Vagina (tissue), 2 donors: ENCODE data around the gene CHN2. TPM values are rescaled to one million over a fixed set of nuclear protein-coding genes. Genes with fewer than 3 reads are reported as not detected.

Experiments
- DNase-seq, 2 donors: peaks; one replicate each; pipeline ENCODE4 v3.0.0-alpha.2; 2017; ENCODE audit errors: extremely low spot score in 2 of 2
- H3K27ac ChIP-seq: fragments of 200-600 bp; sonication (generic); one replicate; pipeline ENCODE4 v1.5.1; 2019
- H3K27me3 ChIP-seq: fragments of 200-600 bp; sonication (generic); one replicate; pipeline ENCODE4 v1.5.1; 2019
- H3K36me3 ChIP-seq, 2 donors: fragments of 200-600 bp; sonication (generic); one replicate each; pipeline ENCODE4 v1.5.1; 2017 to 2019
- H3K4me1 ChIP-seq: fragments of 200-600 bp; sonication (generic); one replicate; pipeline ENCODE4 v1.5.1; 2019
- H3K4me3 ChIP-seq, 2 donors: fragments of 200-600 bp; sonication (generic); 1 replicate in 1 of 2; 2 replicates in 1 of 2; pipeline ENCODE4 v1.5.1; 2016 to 2019
- H3K9me3 ChIP-seq: fragments of 200-600 bp; sonication (generic); one replicate; pipeline ENCODE4 v1.5.1; 2019
- POLR2A ChIP-seq, 2 donors: fragments of 450-650 bp; IDR thresholded peaks; one replicate each; pipeline ENCODE4 v1.6.1; 2017; ENCODE audit warnings: antibody characterized with exemption in 2 of 2, mild to moderate bottlenecking in 2 of 2, moderate library complexity in 2 of 2
- POLR2AphosphoS5 ChIP-seq, 2 donors: sonication (generic); formaldehyde crosslinking; IDR thresholded peaks; one replicate each; pipeline ENCODE4 v1.9.0; 2017; ENCODE audit warnings: antibody characterized with exemption in 2 of 2, mild to moderate bottlenecking in 2 of 2, low read depth in 1 of 2; ENCODE audit not compliant: insufficient read depth in 1 of 2
- intact Hi-C: fragments of 100-400 bp; cut with DNase I; formaldehyde crosslinking; loops from one replicate; pipeline ENCODE4 v1.15.1; 2023
- total RNA-seq: library from RNA; depleted of rRNA; stranded (reverse); fragments of >200 nt; gene quantifications from one replicate; pipeline ENCODE4 v1.2.3, GENCODE V29; 2016
- TF ChIP-seq, protein P1 (sequence below), 3 experiments: fragments of 450-650 bp in 2 of 3; fragments of 200-600 bp in 1 of 3; sonication (generic) in 1 of 3; IDR thresholded peaks; one replicate each; pipeline ENCODE4 v1.5.1; 2017 to 2019; ENCODE audit warnings: antibody characterized with exemption in 3 of 3, mild to moderate bottlenecking in 2 of 3, moderate library complexity in 2 of 3

The CHN2 gene
- total RNA-seq, 1 donor from 2014 or later = 11.0 TPM

DNA sequence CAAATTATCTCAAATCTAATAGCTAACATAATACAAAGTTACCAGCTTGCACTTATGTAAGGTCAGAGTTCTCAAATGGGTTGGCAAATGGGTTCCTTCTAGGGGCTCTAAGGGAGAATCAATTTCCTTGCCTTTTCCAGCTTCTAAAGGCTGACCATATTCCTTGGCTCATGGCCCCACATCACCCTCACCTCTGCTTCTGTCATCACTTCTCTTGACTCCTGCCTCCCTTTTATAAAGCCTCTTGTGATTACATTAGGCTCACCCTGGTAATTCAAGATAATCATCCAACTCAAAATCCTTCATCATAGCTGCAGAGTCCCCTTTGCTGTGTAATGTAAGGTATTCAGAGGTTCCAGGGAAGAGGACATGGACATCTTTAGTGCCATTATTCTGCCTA is 42.1 kb downstream of the CHN2 start:
- Histone ChIP-seq H3K4me3 (no peak overlapping the region), H3K27ac (no peak overlapping the region), H3K36me3 (no peaks in the 10 kb centered on the region), H3K4me1 (no peaks in the 10 kb centered on the region), H3K27me3 (no peaks in the 10 kb centered on the region), H3K9me3 (no peaks in the 10 kb centered on the region)
- no peak for TF ChIP-seq POLR2A (IDR thresholded peaks at IDR 0.05)
- TF ChIP-seq, protein P1, sequence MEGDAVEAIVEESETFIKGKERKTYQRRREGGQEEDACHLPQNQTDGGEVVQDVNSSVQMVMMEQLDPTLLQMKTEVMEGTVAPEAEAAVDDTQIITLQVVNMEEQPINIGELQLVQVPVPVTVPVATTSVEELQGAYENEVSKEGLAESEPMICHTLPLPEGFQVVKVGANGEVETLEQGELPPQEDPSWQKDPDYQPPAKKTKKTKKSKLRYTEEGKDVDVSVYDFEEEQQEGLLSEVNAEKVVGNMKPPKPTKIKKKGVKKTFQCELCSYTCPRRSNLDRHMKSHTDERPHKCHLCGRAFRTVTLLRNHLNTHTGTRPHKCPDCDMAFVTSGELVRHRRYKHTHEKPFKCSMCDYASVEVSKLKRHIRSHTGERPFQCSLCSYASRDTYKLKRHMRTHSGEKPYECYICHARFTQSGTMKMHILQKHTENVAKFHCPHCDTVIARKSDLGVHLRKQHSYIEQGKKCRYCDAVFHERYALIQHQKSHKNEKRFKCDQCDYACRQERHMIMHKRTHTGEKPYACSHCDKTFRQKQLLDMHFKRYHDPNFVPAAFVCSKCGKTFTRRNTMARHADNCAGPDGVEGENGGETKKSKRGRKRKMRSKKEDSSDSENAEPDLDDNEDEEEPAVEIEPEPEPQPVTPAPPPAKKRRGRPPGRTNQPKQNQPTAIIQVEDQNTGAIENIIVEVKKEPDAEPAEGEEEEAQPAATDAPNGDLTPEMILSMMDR (IDR thresholded peaks at IDR 0.05) = no peak
- TF ChIP-seq POLR2AphosphoS5 (IDR thresholded peaks at IDR 0.05; ENCODE audit: insufficient read depth in 1 of 2, low read depth in 1 of 2) = no peak
- no peak for DNase-seq
- intact Hi-C loops = no loop called here

DNA sequence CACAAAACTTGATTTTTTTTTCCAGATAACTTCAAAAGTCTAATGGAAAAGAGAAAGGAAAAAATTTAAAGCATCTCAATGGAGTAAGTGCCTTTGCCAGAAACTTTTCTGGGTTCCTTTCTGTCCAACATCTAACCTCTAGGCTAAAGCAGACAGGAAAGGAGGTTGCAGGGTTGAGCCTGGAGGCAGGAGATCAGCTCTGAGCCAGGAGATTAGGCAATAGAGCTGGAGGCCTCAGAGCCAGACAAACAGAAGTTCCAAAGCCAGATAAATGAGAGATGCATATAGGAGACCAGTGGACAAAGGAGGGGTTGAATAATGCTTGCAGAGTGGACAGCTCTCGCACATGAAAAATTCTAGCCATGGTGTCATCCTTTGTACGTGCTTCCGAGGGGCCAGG is 42.9 kb downstream of the CHN2 start:
- TF ChIP-seq, protein P1 (IDR thresholded peaks at IDR 0.05) = no peak
- TF ChIP-seq POLR2A (IDR thresholded peaks at IDR 0.05) (no peak), POLR2AphosphoS5 (IDR thresholded peaks at IDR 0.05; ENCODE audit: insufficient read depth in 1 of 2, low read depth in 1 of 2) (no peak)
- H3K27me3 ChIP-seq = no peaks in the 10 kb centered on the region
- no peaks in the 10 kb centered on the region for H3K36me3 ChIP-seq
- DNase-seq = no peak
- intact Hi-C loops = no loop called here
- no peaks in the 10 kb centered on the region for H3K9me3 ChIP-seq
- H3K4me1 ChIP-seq = no peaks in the 10 kb centered on the region
- H3K27ac ChIP-seq = no peak overlapping the region
- H3K4me3 ChIP-seq = no peak overlapping the region

DNA sequence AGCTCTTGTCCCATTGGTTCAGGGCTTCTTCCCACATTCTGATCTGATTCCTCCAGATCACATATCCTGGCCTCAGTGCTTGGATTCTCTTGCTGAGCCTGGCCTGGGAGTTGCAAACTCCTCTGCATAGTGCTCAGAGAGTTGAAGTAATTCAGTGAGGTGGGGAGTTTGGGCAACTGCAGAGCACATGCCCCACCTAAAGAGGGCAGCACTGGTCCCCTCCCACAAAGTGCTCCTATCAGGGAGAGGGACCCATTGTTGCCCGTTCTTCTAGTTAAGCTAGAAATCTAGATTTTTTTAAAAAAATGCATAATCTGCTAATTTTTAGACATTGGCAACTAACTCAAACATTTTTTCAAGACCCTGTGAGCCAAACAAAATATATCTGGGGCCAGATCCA is 45.1 kb downstream of the CHN2 start:
- Histone ChIP-seq H3K4me3 (no peak overlapping the region), H3K4me1 (no peaks in the 10 kb centered on the region), H3K9me3 (no peaks in the 10 kb centered on the region), H3K27me3 (no peaks in the 10 kb centered on the region), H3K36me3 (no peaks in the 10 kb centered on the region), H3K27ac (no peak overlapping the region)
- DNase-seq = no peak
- intact Hi-C loops = no loop called here
- no peak for TF ChIP-seq POLR2A (IDR thresholded peaks at IDR 0.05)
- no peak for TF ChIP-seq POLR2AphosphoS5 (IDR thresholded peaks at IDR 0.05; ENCODE audit: insufficient read depth in 1 of 2, low read depth in 1 of 2)
- TF ChIP-seq, protein P1 (IDR thresholded peaks at IDR 0.05) = no peak

DNA sequence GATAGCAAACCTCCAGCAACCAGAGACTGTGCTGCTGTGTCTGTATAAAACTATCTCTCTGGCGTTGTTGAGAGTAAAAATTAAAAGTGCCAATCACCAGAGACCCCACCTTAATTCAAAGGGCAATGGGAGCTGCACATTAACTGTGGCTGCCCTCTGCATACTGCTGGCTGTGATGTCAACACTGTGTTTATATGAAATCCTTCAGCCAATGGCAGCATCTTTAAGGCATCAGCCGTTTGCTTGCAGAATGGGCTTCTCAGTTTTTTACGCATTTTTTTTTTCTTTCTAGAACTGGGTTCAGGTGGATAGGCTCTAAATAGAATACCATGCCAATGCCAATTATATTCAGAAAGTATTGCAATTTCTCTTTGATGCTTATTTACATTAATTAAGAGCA is 47.7 kb downstream of the CHN2 start:
- H3K27ac ChIP-seq = no peak overlapping the region
- DNase-seq = no peak
- H3K4me1 ChIP-seq = no peaks in the 10 kb centered on the region
- TF ChIP-seq POLR2AphosphoS5 (IDR thresholded peaks at IDR 0.05; ENCODE audit: insufficient read depth in 1 of 2, low read depth in 1 of 2) (no peak), POLR2A (IDR thresholded peaks at IDR 0.05) (no peak)
- TF ChIP-seq, protein P1 (IDR thresholded peaks at IDR 0.05) = no peak
- H3K27me3 ChIP-seq = no peaks in the 10 kb centered on the region
- intact Hi-C loops = no loop called here
- no peaks in the 10 kb centered on the region for H3K9me3 ChIP-seq
- H3K36me3 ChIP-seq = no peaks in the 10 kb centered on the region
- no peak overlapping the region for H3K4me3 ChIP-seq

DNA sequence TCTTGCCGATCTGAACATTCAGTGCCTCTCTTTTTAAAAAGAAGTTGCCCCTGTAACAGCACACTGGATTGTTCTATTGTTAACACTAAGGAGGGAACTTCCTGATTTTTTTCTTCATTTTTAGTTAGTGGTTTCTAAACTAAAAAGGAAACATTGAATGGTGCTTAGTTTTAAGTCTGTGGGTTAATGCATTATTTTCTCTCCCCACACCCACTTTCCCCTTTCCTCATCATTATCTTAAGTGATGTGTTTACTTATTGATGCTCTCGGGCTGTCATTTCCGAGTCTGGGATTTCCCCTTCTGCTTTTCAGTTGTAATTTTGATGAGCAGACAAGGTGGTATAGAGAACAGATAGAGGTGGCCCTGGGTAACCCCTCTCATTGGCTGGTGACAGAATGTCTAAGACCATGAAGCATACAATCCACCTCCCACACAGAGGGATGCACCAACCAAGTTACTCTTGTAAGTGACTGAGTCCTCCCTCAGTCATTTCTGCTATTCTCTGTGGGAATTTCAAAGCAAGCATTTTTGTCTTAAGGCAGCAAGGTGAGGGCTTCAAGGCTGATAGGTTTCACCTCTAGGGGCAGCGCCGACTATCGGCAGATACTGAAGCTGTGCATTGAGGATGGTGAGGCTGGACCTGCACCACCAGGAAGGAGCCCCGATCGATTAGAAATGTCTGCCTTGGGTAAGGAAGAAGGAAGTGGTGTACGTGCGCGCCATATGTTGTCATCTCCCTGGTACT is 49.5 kb downstream of the CHN2 start:
- no peak overlapping the region for H3K27ac ChIP-seq
- DNase-seq = no peak
- no peaks in the 10 kb centered on the region for H3K36me3 ChIP-seq
- TF ChIP-seq, protein P1 (IDR thresholded peaks at IDR 0.05) = no peak
- no peak for TF ChIP-seq POLR2A (IDR thresholded peaks at IDR 0.05)
- H3K4me1 ChIP-seq = no peaks in the 10 kb centered on the region
- H3K9me3 ChIP-seq = no peaks in the 10 kb centered on the region
- H3K4me3 ChIP-seq = no peak overlapping the region
- H3K27me3 ChIP-seq = no peaks in the 10 kb centered on the region
- intact Hi-C loops = no loop called here
